Activated CD8-positive, alpha-beta memory T cell treated with anti-CD3 and anti-CD28 coated beads for 4 hours (primary cell): ENCODE results near the gene GALR2.
"Not testable (repeated sequence)": the region's sequence is repeated elsewhere in the genome, so short reads cannot be mapped to it uniquely, and the experiment has no call there.

Experiments
- DNase-seq, 2 donors: peaks; one replicate each; pipeline ENCODE4 v3.0.0-alpha.2; 2020; ENCODE audit warnings: low read depth in 2 of 2

GALR2 gene

GRCh38 chr17:76074390-76075363, at the start of gene GALR2:
TSS of gene GALR2 (plus strand) at chr17:76074781. CDS start at chr17:76074884, 103 bp downstream.
- DNase-seq, result no peak

GRCh38 chr17:76025294-76025693, 49.3 kb upstream of the GALR2 start:
- DNase-seq, result no peak

- no peak for DNase-seq
Observed at GRCh38 chr17:76026714-76027158, 47.8 kb upstream of the GALR2 start.

- DNase-seq, result no peak
Observed at GRCh38 chr17:76027159-76027839, 47.3 kb upstream of the GALR2 start, which contains the start of gene EVPL. TSS of gene EVPL (minus strand) at chr17:76027306. CDS start at chr17:76027198, 108 bp downstream.

- DNase-seq, result no peak
Observed at GRCh38 chr17:76032073-76032779, 42.4 kb upstream of the GALR2 start.

- DNase-seq, result no peak
Observed at GRCh38 chr17:76032780-76033108, 41.8 kb upstream of the GALR2 start.

- no peak for DNase-seq
Observed at GRCh38 chr17:76033139-76033538, 41.4 kb upstream of the GALR2 start.

- no peak for DNase-seq
Observed at GRCh38 chr17:76034428-76035350, 39.9 kb upstream of the GALR2 start.

- DNase-seq, result no peak
Observed at GRCh38 chr17:76036497-76037261, 37.9 kb upstream of the GALR2 start.

GRCh38 chr17:76038050-76038449, 36.5 kb upstream of the GALR2 start:
- DNase-seq, result no peak

GRCh38 chr17:76039121-76039520, 35.5 kb upstream of the GALR2 start:
- no peak for DNase-seq

GRCh38 chr17:76040376-76040775, 34.2 kb upstream of the GALR2 start:
- no peak for DNase-seq

- DNase-seq, result not testable (repeated sequence)
Observed at GRCh38 chr17:76042868-76043267, 31.7 kb upstream of the GALR2 start.

GRCh38 chr17:76044475-76045007, 30.0 kb upstream of the GALR2 start:
- DNase-seq, result not testable (repeated sequence)

GRCh38 chr17:76046064-76046463, 28.5 kb upstream of the GALR2 start:
- no peak for DNase-seq

- DNase-seq, result no peak
Observed at GRCh38 chr17:76048025-76048605, 26.5 kb upstream of the GALR2 start.

- DNase-seq, result no peak
Observed at GRCh38 chr17:76048711-76049110, 25.9 kb upstream of the GALR2 start.

- no peak for DNase-seq
Observed at GRCh38 chr17:76049239-76049638, 25.3 kb upstream of the GALR2 start.

- no peak for DNase-seq
Observed at GRCh38 chr17:76049836-76050537, 24.6 kb upstream of the GALR2 start.
